ENCODE measurements around the gene MCCC1. TPM values are rescaled to one million over a fixed set of nuclear protein-coding genes. Genes with fewer than 3 reads are reported as not detected.

Gene MCCC1
- total RNA-seq, 4 donors from 2014 or later: 20.5 to 40.3 (median 35.0) TPM

GRCh38 chr3:183132409-183132808 is 33.1 kb upstream of the MCCC1 start:
- Histone ChIP-seq H3K27ac (no peak overlapping the region), H3K36me3 (no peaks in the 10 kb centered on the region), H3K9me3 (no peaks in the 10 kb centered on the region), H3K27me3 (no peaks in the 10 kb centered on the region), H3K4me3 (no peak overlapping the region), H3K4me1 (no peaks in the 10 kb centered on the region)
- no peak for DNase-seq
- no peak for TF ChIP-seq CTCF (IDR thresholded peaks at IDR 0.05)
- TF ChIP-seq POLR2A (IDR thresholded peaks at IDR 0.05): no peak
- intact Hi-C loops (cut with DNase I; ENCODE audit: low total_unique reads): no loop called here

GRCh38 chr3:183131735-183132134 is 32.4 kb upstream of the MCCC1 start:
- H3K4me3 ChIP-seq: no peak overlapping the region
- no peak overlapping the region for H3K27ac ChIP-seq
- H3K36me3 ChIP-seq: no peaks in the 10 kb centered on the region
- DNase-seq: no peak
- TF ChIP-seq POLR2A (IDR thresholded peaks at IDR 0.05): no peak
- no peak for TF ChIP-seq CTCF (IDR thresholded peaks at IDR 0.05)
- H3K27me3 ChIP-seq: peaks cover 0 to under 1% of the 10 kb centered on the region in 2 donors
- H3K4me1 ChIP-seq: no peaks in the 10 kb centered on the region
- H3K9me3 ChIP-seq: no peaks in the 10 kb centered on the region
- intact Hi-C loops (cut with DNase I; ENCODE audit: low total_unique reads): no loop called here

GRCh38 chr3:183131186-183131725 is 32.0 kb upstream of the MCCC1 start:
- intact Hi-C loops (cut with DNase I; ENCODE audit: low total_unique reads): no loop called here
- H3K4me3 ChIP-seq: no peak overlapping the region
- no peak overlapping the region for H3K27ac ChIP-seq
- no peak for DNase-seq
- H3K9me3 ChIP-seq: no peaks in the 10 kb centered on the region
- no peaks in the 10 kb centered on the region for H3K4me1 ChIP-seq
- peaks cover 0 to 2% of the 10 kb centered on the region in 2 donors for H3K27me3 ChIP-seq
- H3K36me3 ChIP-seq: no peaks in the 10 kb centered on the region
- no peak for TF ChIP-seq POLR2A (IDR thresholded peaks at IDR 0.05)
- no peak for TF ChIP-seq CTCF (IDR thresholded peaks at IDR 0.05)

GRCh38 chr3:183129243-183129642 is 29.9 kb upstream of the MCCC1 start:
- DNase-seq: no peak
- no peaks in the 10 kb centered on the region for H3K4me1 ChIP-seq
- H3K4me3 ChIP-seq: no peak overlapping the region
- H3K9me3 ChIP-seq: no peaks in the 10 kb centered on the region
- intact Hi-C loops (cut with DNase I; ENCODE audit: low total_unique reads): loop anchor here (10.0 kb wide), 1 partner anchor 256 kb away; no protein-coding TSS in a partner anchor
- H3K27me3 ChIP-seq: peaks cover 0 to 2% of the 10 kb centered on the region in 2 donors
- TF ChIP-seq CTCF (IDR thresholded peaks at IDR 0.05): no peak
- TF ChIP-seq POLR2A (IDR thresholded peaks at IDR 0.05): no peak
- H3K27ac ChIP-seq: no peak overlapping the region
- no peaks in the 10 kb centered on the region for H3K36me3 ChIP-seq

- DNase-seq: no peak
- H3K4me1 ChIP-seq: no peaks in the 10 kb centered on the region
- H3K36me3 ChIP-seq: no peaks in the 10 kb centered on the region
- H3K9me3 ChIP-seq: no peaks in the 10 kb centered on the region
- intact Hi-C loops (cut with DNase I; ENCODE audit: low total_unique reads): loop anchor here (10.0 kb wide), 1 partner anchor 256 kb away; no protein-coding TSS in a partner anchor
- H3K27me3 ChIP-seq: peaks cover 0 to 2% of the 10 kb centered on the region in 2 donors
- H3K4me3 ChIP-seq: no peak overlapping the region
- TF ChIP-seq POLR2A (IDR thresholded peaks at IDR 0.05) (no peak), CTCF (IDR thresholded peaks at IDR 0.05) (no peak)
- no peak overlapping the region for H3K27ac ChIP-seq
Measured at GRCh38 chr3:183128709-183129108, 29.4 kb upstream of the MCCC1 start.
